GM18505 (cell line): ENCODE results near the gene ENKD1.

Experiments used
- ATAC-seq: cut with Tn5 transposase; IDR thresholded peaks from one replicate; pipeline ENCODE4 v1.9.1; 2021; ENCODE audit not compliant: unreplicated experiment
- POLR2A ChIP-seq: IDR thresholded peaks from 4 replicates; pipeline ENCODE4 v1.6.1; 2011; ENCODE audit warnings: borderline replicate concordance; ENCODE audit not compliant: insufficient read depth, insufficient read length; ENCODE audit errors: extremely low read depth

The ENKD1 gene

GRCh38 chr16:67674851-67675578 is 8.5 kb upstream of the ENKD1 start:
- ATAC-seq: no peak
- TF ChIP-seq POLR2A: no peak

- no peak for ATAC-seq
- TF ChIP-seq POLR2A: no peak
Measured at GRCh38 chr16:67673712-67674580, 7.4 kb upstream of the ENKD1 start.

- TF ChIP-seq POLR2A: no peak
- ATAC-seq: no peak
Measured at GRCh38 chr16:67672739-67673662, 6.5 kb upstream of the ENKD1 start.

- no peak for ATAC-seq
- no peak for TF ChIP-seq POLR2A
Measured at GRCh38 chr16:67672306-67672705, 5.8 kb upstream of the ENKD1 start.

- ATAC-seq: no peak
- no peak for TF ChIP-seq POLR2A
Measured at GRCh38 chr16:67669499-67670101, 3.0 kb upstream of the ENKD1 start.

GRCh38 chr16:67668495-67669157 is 2.1 kb upstream of the ENKD1 start:
- no peak for TF ChIP-seq POLR2A
- no peak for ATAC-seq

- TF ChIP-seq POLR2A: peak; percentile 42
- ATAC-seq: peak; percentile 63
Measured at GRCh38 chr16:67667817-67668494, 1.4 kb upstream of the ENKD1 start.

- no peak for TF ChIP-seq POLR2A
- no peak for ATAC-seq
Measured at GRCh38 chr16:67667453-67667816, 885 bp upstream of the ENKD1 start.

- no peak for ATAC-seq
- no peak for TF ChIP-seq POLR2A
Measured at GRCh38 chr16:67666032-67666551, 458 bp downstream of the ENKD1 start.

- TF ChIP-seq POLR2A: no peak
- ATAC-seq: no peak
Measured at GRCh38 chr16:67665598-67665997, 952 bp downstream of the ENKD1 start.

- ATAC-seq: no peak
- no peak for TF ChIP-seq POLR2A
Measured at GRCh38 chr16:67664871-67665270, 1.7 kb downstream of the ENKD1 start.
